Ishikawa (cell line): ENCODE results near the gene TBC1D5.

ENCODE experiments used
- CEBPB ChIP-seq: IDR thresholded peaks from 2 replicates; pipeline ENCODE4 v1.6.1; 2012
- CREB1 ChIP-seq: IDR thresholded peaks from 2 replicates; pipeline ENCODE4 v1.6.1; 2012; ENCODE audit warnings: low read depth
- EGR1 ChIP-seq: IDR thresholded peaks from 2 replicates; pipeline ENCODE4 v1.6.1; 2012
- EP300 ChIP-seq: IDR thresholded peaks from 2 replicates; pipeline ENCODE4 v1.6.1; 2012; ENCODE audit warnings: borderline replicate concordance
- FOXM1 ChIP-seq: IDR thresholded peaks from 2 replicates; pipeline ENCODE4 v1.6.1; 2012; ENCODE audit warnings: low read depth, borderline replicate concordance
- MAX ChIP-seq: IDR thresholded peaks from 2 replicates; pipeline ENCODE4 v1.6.1; 2012
- NFIC ChIP-seq: IDR thresholded peaks from 2 replicates; pipeline ENCODE4 v1.6.1; 2012
- RAD21 ChIP-seq: IDR thresholded peaks from 2 replicates; pipeline ENCODE4 v1.6.1; 2012; ENCODE audit warnings: low read depth
- REST ChIP-seq: IDR thresholded peaks from 2 replicates; pipeline ENCODE4 v1.6.1; 2012; ENCODE audit warnings: low read depth, mild to moderate bottlenecking
- TAF1 ChIP-seq: IDR thresholded peaks from 2 replicates; pipeline ENCODE4 v1.6.1; 2012; ENCODE audit warnings: low read depth, mild to moderate bottlenecking
- TCF12 ChIP-seq: IDR thresholded peaks from 2 replicates; pipeline ENCODE4 v1.6.1; 2012; ENCODE audit warnings: low read depth
- TEAD4 ChIP-seq: IDR thresholded peaks from 2 replicates; pipeline ENCODE4 v1.6.1; 2012
- YY1 ChIP-seq: IDR thresholded peaks from 2 replicates; pipeline ENCODE4 v1.6.1; 2012; ENCODE audit warnings: low read depth
- ZBTB7A ChIP-seq: IDR thresholded peaks from 2 replicates; pipeline ENCODE4 v1.6.1; 2012; ENCODE audit warnings: low read depth
- TF ChIP-seq, protein P1 (sequence below): IDR thresholded peaks from 2 replicates; pipeline ENCODE4 v1.6.1; 2012

The TBC1D5 gene

GRCh38 chr3:17143893-17144664 lies 598.4 kb downstream of the TBC1D5 start:
- TF ChIP-seq CEBPB (no peak), EP300 (no peak), MAX (no peak), ZBTB7A (no peak), TAF1 (no peak), RAD21 (no peak), TEAD4 (no peak), YY1 (no peak), TCF12 (no peak), EGR1 (no peak), NFIC (no peak), REST (no peak), CREB1 (no peak), FOXM1 (no peak)
- TF ChIP-seq, protein P1, sequence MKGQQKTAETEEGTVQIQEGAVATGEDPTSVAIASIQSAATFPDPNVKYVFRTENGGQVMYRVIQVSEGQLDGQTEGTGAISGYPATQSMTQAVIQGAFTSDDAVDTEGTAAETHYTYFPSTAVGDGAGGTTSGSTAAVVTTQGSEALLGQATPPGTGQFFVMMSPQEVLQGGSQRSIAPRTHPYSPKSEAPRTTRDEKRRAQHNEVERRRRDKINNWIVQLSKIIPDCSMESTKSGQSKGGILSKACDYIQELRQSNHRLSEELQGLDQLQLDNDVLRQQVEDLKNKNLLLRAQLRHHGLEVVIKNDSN, result no peak

DNA sequence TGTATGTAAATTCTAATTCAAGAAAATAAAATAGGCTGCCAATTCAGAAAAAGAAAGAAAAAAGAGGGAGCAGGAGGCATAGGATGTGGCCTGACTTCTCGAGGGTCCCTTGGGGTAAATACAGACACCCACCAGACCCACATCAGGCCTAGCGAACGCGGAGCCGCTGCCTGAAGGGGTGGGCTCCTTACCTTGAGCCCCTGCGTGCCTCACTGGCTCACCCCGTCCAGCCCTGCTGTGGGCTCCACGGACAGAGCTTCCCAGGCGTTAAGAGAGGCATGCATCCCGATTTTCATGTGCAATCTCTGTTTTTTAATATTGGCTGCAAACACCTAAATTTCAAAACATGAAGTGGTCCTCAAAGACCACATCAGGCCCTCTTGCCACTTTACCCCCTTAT lies 599.9 kb downstream of the TBC1D5 start:
- TF ChIP-seq CEBPB, result no peak
- TF ChIP-seq, protein P1, result no peak
- TF ChIP-seq EP300, result no peak
- TF ChIP-seq EGR1, result no peak
- no peak for TF ChIP-seq YY1
- no peak for TF ChIP-seq MAX
- TF ChIP-seq NFIC, result no peak
- TF ChIP-seq ZBTB7A, result no peak
- no peak for TF ChIP-seq REST
- TF ChIP-seq RAD21, result no peak
- no peak for TF ChIP-seq TAF1
- TF ChIP-seq TCF12, result no peak

GRCh38 chr3:17141699-17142098 lies 600.7 kb downstream of the TBC1D5 start:
- no peak for TF ChIP-seq FOXM1
- no peak for TF ChIP-seq NFIC
- TF ChIP-seq, protein P1, result no peak
- no peak for TF ChIP-seq TCF12
- TF ChIP-seq TAF1, result no peak
- no peak for TF ChIP-seq EGR1
- TF ChIP-seq RAD21, result no peak
- no peak for TF ChIP-seq CREB1
- no peak for TF ChIP-seq TEAD4
- TF ChIP-seq EP300, result no peak
- no peak for TF ChIP-seq ZBTB7A
- no peak for TF ChIP-seq REST
